ENCODE measurements around the gene PAK1IP1. TPM values are rescaled to one million over a fixed set of nuclear protein-coding genes. Genes with fewer than 3 reads are reported as not detected.
A peak's percentile ranks its signal among the peaks of the same experiment; 100 is the strongest.

Gene PAK1IP1
- total and polyA plus RNA-seq, 4 experiments from 2014 or later: 7.2 to 17.1 (median 9.5) TPM

GRCh38 chr6:10682355-10682988 is 12.3 kb upstream of the PAK1IP1 start:
- Mint-ChIP-seq H3K4me1 (peaks cover 0 to 12% (median 5%) of the 10 kb centered on the region in 4 donors), H3K27ac (peak overlapping the region in 2 of 7 donors; percentile 22 to 43), H3K27me3 (peaks cover 0 to 4% of the 10 kb centered on the region in 2 donors), H3K4me3 (no peak overlapping the region), H3K9me3 (no peaks in the 10 kb centered on the region), H3K36me3 (no peaks in the 10 kb centered on the region)
- Histone ChIP-seq H3K27me3 (ENCODE audit: insufficient read depth, low read length) (no peaks in the 10 kb centered on the region), H3K4me1 (ENCODE audit: insufficient read depth, low read length) (no peaks in the 10 kb centered on the region), H3K9me3 (ENCODE audit: control insufficient read depth in 1 of 2, low read length in 2 of 2) (no peaks in the 10 kb centered on the region), H3K36me3 (ENCODE audit: insufficient read depth, low read length) (no peaks in the 10 kb centered on the region), H3K4me3 (ENCODE audit: low read length in 2 of 2) (no peak overlapping the region), H3K27ac (ENCODE audit: low read depth, low read length) (no peak overlapping the region)
- POLR2A ChIA-PET (ENCODE audit: partially characterized antibody): interaction anchor here (1.6 kb wide), 1 partner anchor 12 kb away, joined by 4 read pairs; the partner anchor contains the start of genes C6orf52 and PAK1IP1
- no peak for DNase-seq
- intact Hi-C loops (cut with micrococcal nuclease): no loop called here
- CTCF ChIA-PET (ENCODE audit: partially characterized antibody): interaction anchor here (1.2 kb wide), 1 partner anchor 120 kb away, joined by 3 read pairs; no protein-coding TSS in a partner anchor

GRCh38 chr6:10684618-10685017 is 10.2 kb upstream of the PAK1IP1 start:
- Mint-ChIP-seq H3K4me3 (no peak overlapping the region), H3K27ac (peak overlapping the region in 2 of 7 donors; percentile 13 to 36), H3K27me3 (peaks cover 0 to 4% of the 10 kb centered on the region in 2 donors), H3K9me3 (no peaks in the 10 kb centered on the region), H3K36me3 (no peaks in the 10 kb centered on the region), H3K4me1 (peaks cover 0 to 12% (median 5%) of the 10 kb centered on the region in 4 donors)
- no peaks in the 10 kb centered on the region for H3K9me3 ChIP-seq (ENCODE audit: control insufficient read depth in 1 of 2, low read length in 2 of 2)
- no peak for DNase-seq
- H3K27ac ChIP-seq (ENCODE audit: low read depth, low read length): no peak overlapping the region
- ChIA-PET POLR2A (ENCODE audit: partially characterized antibody) (no interaction called here), CTCF (ENCODE audit: partially characterized antibody) (no interaction called here)
- no peaks in the 10 kb centered on the region for H3K36me3 ChIP-seq (ENCODE audit: insufficient read depth, low read length)
- H3K27me3 ChIP-seq (ENCODE audit: insufficient read depth, low read length): no peaks in the 10 kb centered on the region
- intact Hi-C loops (cut with micrococcal nuclease): no loop called here
- H3K4me3 ChIP-seq (ENCODE audit: low read length in 2 of 2): no peak overlapping the region
- no peaks in the 10 kb centered on the region for H3K4me1 ChIP-seq (ENCODE audit: insufficient read depth, low read length)

DNA sequence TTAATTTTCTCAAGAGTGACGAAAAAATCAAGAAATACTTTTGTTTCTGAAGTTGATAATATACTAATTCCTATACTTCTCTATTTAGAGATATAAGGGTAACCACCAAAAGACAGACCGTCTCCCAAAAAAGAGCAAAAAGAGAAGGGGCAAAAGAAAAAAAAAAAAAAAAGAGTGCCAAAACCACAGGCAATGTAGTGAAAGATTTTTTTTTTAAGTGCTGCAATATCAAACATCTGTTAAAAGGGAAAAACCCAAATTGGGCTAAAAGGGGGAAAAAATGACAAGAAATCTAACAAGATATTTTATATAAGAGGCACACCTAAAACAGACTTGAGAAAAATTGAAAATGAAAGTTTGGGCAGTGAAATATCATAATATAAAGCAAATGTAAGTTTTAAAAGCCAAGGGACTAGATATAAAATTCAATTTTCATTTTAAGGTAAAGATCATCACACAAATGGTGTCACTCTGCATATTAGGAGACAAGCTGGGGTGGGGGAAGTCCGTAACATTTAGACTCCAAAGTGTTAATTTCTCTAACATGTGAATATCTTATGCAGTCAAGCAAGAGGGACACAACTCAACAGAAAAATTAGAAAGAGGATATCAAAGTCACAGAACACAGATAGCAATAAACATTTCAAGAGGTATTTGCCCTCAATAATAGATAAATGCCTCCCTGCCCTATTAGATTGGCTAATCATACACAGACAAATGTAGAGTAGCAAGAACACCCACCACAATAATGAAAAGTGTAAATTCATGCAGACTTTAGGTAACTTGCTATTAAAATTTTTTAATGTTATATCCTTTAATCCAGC is 9.5 kb upstream of the PAK1IP1 start:
- CTCF ChIA-PET (ENCODE audit: partially characterized antibody): no interaction called here

GRCh38 chr6:10686901-10687300 is 7.9 kb upstream of the PAK1IP1 start:
- Histone ChIP-seq H3K36me3 (ENCODE audit: insufficient read depth, low read length) (no peaks in the 10 kb centered on the region), H3K27ac (ENCODE audit: low read depth, low read length) (no peak overlapping the region), H3K27me3 (ENCODE audit: insufficient read depth, low read length) (no peaks in the 10 kb centered on the region), H3K4me3 (ENCODE audit: low read length in 2 of 2) (no peak overlapping the region), H3K9me3 (ENCODE audit: control insufficient read depth in 1 of 2, low read length in 2 of 2) (no peaks in the 10 kb centered on the region), H3K4me1 (ENCODE audit: insufficient read depth, low read length) (no peaks in the 10 kb centered on the region)
- H3K4me3 Mint-ChIP-seq: no peak overlapping the region
- no peaks in the 10 kb centered on the region for H3K9me3 Mint-ChIP-seq
- H3K4me1 Mint-ChIP-seq: peaks cover 0 to 12% (median 5%) of the 10 kb centered on the region in 4 donors
- POLR2A ChIA-PET (ENCODE audit: partially characterized antibody): interaction anchor here (1.0 kb wide), 1 partner anchor 60 kb away, joined by 3 read pairs; the partner anchor contains the start of gene TMEM14B
- no peak overlapping the region for H3K27ac Mint-ChIP-seq
- CTCF ChIA-PET (ENCODE audit: partially characterized antibody): no interaction called here
- intact Hi-C loops (cut with micrococcal nuclease): no loop called here
- peaks cover 0 to 4% of the 10 kb centered on the region in 2 donors for H3K27me3 Mint-ChIP-seq
- no peak for DNase-seq
- no peaks in the 10 kb centered on the region for H3K36me3 Mint-ChIP-seq

More for the DNA sequence above, 9.5 kb upstream of the PAK1IP1 start:
- Histone ChIP-seq H3K9me3 (ENCODE audit: control insufficient read depth in 1 of 2, low read length in 2 of 2) (no peaks in the 10 kb centered on the region), H3K36me3 (ENCODE audit: insufficient read depth, low read length) (no peaks in the 10 kb centered on the region), H3K4me1 (ENCODE audit: insufficient read depth, low read length) (no peaks in the 10 kb centered on the region), H3K27me3 (ENCODE audit: insufficient read depth, low read length) (no peaks in the 10 kb centered on the region), H3K4me3 (ENCODE audit: low read length in 2 of 2) (no peak overlapping the region), H3K27ac (ENCODE audit: low read depth, low read length) (no peak overlapping the region)
- DNase-seq: no peak
- H3K4me1 Mint-ChIP-seq: peaks cover 0 to 12% (median 5%) of the 10 kb centered on the region in 4 donors
- H3K9me3 Mint-ChIP-seq: no peaks in the 10 kb centered on the region
- no peaks in the 10 kb centered on the region for H3K36me3 Mint-ChIP-seq
- peak overlapping the region in 1 of 7 donors; percentile 6 for H3K27ac Mint-ChIP-seq
- no peak overlapping the region for H3K4me3 Mint-ChIP-seq
- intact Hi-C loops (cut with micrococcal nuclease): no loop called here
- POLR2A ChIA-PET (ENCODE audit: partially characterized antibody): no interaction called here
- peaks cover 0 to 4% of the 10 kb centered on the region in 2 donors for H3K27me3 Mint-ChIP-seq

- H3K4me3 Mint-ChIP-seq: no peak overlapping the region
- H3K27me3 Mint-ChIP-seq: peaks cover 0 to 4% of the 10 kb centered on the region in 2 donors
- no peak overlapping the region for H3K27ac ChIP-seq (ENCODE audit: low read depth, low read length)
- no peak overlapping the region for H3K27ac Mint-ChIP-seq
- peaks cover 0 to 10% (median 1%) of the 10 kb centered on the region in 4 donors for H3K4me1 Mint-ChIP-seq
- H3K36me3 Mint-ChIP-seq: no peaks in the 10 kb centered on the region
- H3K9me3 Mint-ChIP-seq: no peaks in the 10 kb centered on the region
- no peak overlapping the region for H3K4me3 ChIP-seq (ENCODE audit: low read length in 2 of 2)
- H3K4me1 ChIP-seq (ENCODE audit: insufficient read depth, low read length): no peaks in the 10 kb centered on the region
- no peaks in the 10 kb centered on the region for H3K9me3 ChIP-seq (ENCODE audit: control insufficient read depth in 1 of 2, low read length in 2 of 2)
- CTCF ChIA-PET (ENCODE audit: partially characterized antibody): no interaction called here
- no peak for DNase-seq
- POLR2A ChIA-PET (ENCODE audit: partially characterized antibody): no interaction called here
- intact Hi-C loops (cut with micrococcal nuclease): no loop called here
- H3K36me3 ChIP-seq (ENCODE audit: insufficient read depth, low read length): no peaks in the 10 kb centered on the region
- H3K27me3 ChIP-seq (ENCODE audit: insufficient read depth, low read length): no peaks in the 10 kb centered on the region
These were observed 7.2 kb upstream of the PAK1IP1 start for GRCh38 chr6:10687582-10687981.

DNA sequence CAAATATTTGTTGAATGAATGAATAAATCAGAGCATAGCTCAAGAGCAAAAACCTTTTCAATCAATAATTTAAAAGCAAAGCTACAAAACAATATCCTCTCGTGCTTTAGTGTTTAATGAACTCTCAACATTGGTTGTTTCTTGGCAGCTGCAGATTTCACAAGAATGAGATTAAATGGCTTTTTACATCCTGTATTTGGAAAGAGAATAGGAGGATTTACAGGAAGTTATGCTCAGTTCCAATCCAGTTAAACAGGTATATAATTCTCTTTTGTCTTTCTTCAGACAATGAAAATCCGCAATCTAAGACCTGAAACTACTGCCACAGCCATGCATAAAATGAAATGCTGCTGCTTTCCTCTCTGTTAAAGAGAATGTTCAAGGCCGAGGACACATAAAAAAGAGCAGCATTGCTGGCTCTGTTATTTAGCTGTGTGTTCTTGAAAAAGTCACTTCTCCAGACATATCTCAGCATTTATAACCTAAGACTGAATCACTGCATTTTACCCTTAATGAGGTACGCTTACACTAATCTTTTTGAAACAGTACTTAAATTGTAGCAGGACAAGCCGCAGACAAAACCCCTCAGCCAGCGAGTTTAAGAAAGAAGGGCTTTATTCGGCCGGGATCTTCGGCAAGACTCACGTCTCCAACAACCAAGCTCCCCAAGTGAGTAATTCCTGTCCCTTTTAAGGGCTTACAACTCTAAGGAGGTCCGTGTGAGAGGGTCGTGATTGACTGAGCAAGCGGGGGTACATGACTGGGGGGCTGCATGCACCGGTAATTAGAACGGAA is 3.9 kb upstream of the PAK1IP1 start:
- no peak overlapping the region for H3K4me3 ChIP-seq (ENCODE audit: low read length in 2 of 2)
- ChIA-PET POLR2A (ENCODE audit: partially characterized antibody) (no interaction called here), CTCF (ENCODE audit: partially characterized antibody) (no interaction called here)
- no peak overlapping the region for H3K27ac ChIP-seq (ENCODE audit: low read depth, low read length)
- no peaks in the 10 kb centered on the region for H3K36me3 ChIP-seq (ENCODE audit: insufficient read depth, low read length)
- peaks cover 13 to 30% (median 23%) of the 10 kb centered on the region in 4 donors for H3K4me1 Mint-ChIP-seq
- H3K36me3 Mint-ChIP-seq: peaks cover 0 to 14% of the 10 kb centered on the region in 2 donors
- H3K27me3 Mint-ChIP-seq: peaks cover 2 to 6% of the 10 kb centered on the region in 2 donors
- H3K9me3 ChIP-seq (ENCODE audit: control insufficient read depth in 1 of 2, low read length in 2 of 2): no peaks in the 10 kb centered on the region
- H3K4me3 Mint-ChIP-seq: peak overlapping the region in 2 of 8 donors; percentile 17 to 36
- peaks cover 0 to 6% (median 0%) of the 10 kb centered on the region in 8 donors for H3K9me3 Mint-ChIP-seq
- peaks cover 20% of the 10 kb centered on the region for H3K4me1 ChIP-seq (ENCODE audit: insufficient read depth, low read length)
- DNase-seq: no peak
- intact Hi-C loops (cut with micrococcal nuclease): loop anchor here (5.0 to 10.0 kb wide), 3 partner anchors 114 to 1316 kb away; no protein-coding TSS in a partner anchor
- H3K27me3 ChIP-seq (ENCODE audit: insufficient read depth, low read length): no peaks in the 10 kb centered on the region
- H3K27ac Mint-ChIP-seq: peak overlapping the region in 1 of 7 donors; percentile 9
